GM12874 (cell line): ENCODE results near the gene TARM1.

Experiments used
- CTCF ChIP-seq: IDR thresholded peaks from 2 replicates; pipeline ENCODE4 v1.5.1; 2011; ENCODE audit warnings: low read depth, mild to moderate bottlenecking, control low read depth, low read length, moderate library complexity; ENCODE audit not compliant: insufficient read depth

Gene TARM1

GRCh38 chr19:54035215-54036178, 45.7 kb downstream of the TARM1 start:
- no peak for TF ChIP-seq CTCF

GRCh38 chr19:54030895-54031586, 50.1 kb downstream of the TARM1 start:
- TF ChIP-seq CTCF, result 0 out of 2 replicates have a peak, but pooled peaks have one; percentile 24

GRCh38 chr19:54029930-54030490, 51.2 kb downstream of the TARM1 start:
- peak; percentile 71 for TF ChIP-seq CTCF

- TF ChIP-seq CTCF, result no peak
Measured at GRCh38 chr19:54029301-54029700, 51.9 kb downstream of the TARM1 start.

- no peak for TF ChIP-seq CTCF
Measured at GRCh38 chr19:54026656-54027055, 54.5 kb downstream of the TARM1 start.

- TF ChIP-seq CTCF, result no peak
Measured at GRCh38 chr19:54024660-54025059, 56.5 kb downstream of the TARM1 start.

GRCh38 chr19:54023191-54023590, 58.0 kb downstream of the TARM1 start:
- no peak for TF ChIP-seq CTCF
